HepG2 (cell line): ENCODE measurements around the gene VAMP2. TPM values are rescaled to one million over a fixed set of nuclear protein-coding genes. Genes with fewer than 3 reads are reported as not detected.

Experiments used
- ATAD3A ChIP-seq: sonication (generic); formaldehyde crosslinking; IDR thresholded peaks from 2 replicates; pipeline ENCODE4 v1.4.0; 2020; ENCODE audit warnings: missing genetic modification reagents
- DRAP1 ChIP-seq: IDR thresholded peaks from 2 replicates; pipeline ENCODE4 v1.6.1; 2016; ENCODE audit warnings: missing genetic modification reagents, missing compliant biosample characterization
- EEA1 ChIP-seq: sonication (generic); formaldehyde crosslinking; IDR thresholded peaks from 2 replicates; pipeline ENCODE4 v1.5.1; 2020; ENCODE audit warnings: mild to moderate bottlenecking, missing genetic modification reagents, borderline replicate concordance
- FOXC1 ChIP-seq: sonication (generic); formaldehyde crosslinking; IDR thresholded peaks from 2 replicates; pipeline ENCODE4 v1.8.0; 2022; ENCODE audit warnings: mild to moderate bottlenecking, missing genetic modification reagents, borderline replicate concordance
- FUBP1 ChIP-seq: sonication (generic); formaldehyde crosslinking; IDR thresholded peaks from 2 replicates; pipeline ENCODE4 v1.5.1; 2020; ENCODE audit warnings: missing genetic modification reagents, mild to moderate bottlenecking, borderline replicate concordance
- HIVEP1 ChIP-seq: sonication (generic); formaldehyde crosslinking; IDR thresholded peaks from 2 replicates; pipeline ENCODE4 v1.4.0; 2020; ENCODE audit warnings: mild to moderate bottlenecking, missing genetic modification reagents
- JUNB ChIP-seq: sonication (generic); formaldehyde crosslinking; IDR thresholded peaks from 2 replicates; pipeline ENCODE4 v1.8.0; 2022; ENCODE audit warnings: missing genetic modification reagents, mild to moderate bottlenecking, borderline replicate concordance
- KAT2B ChIP-seq: fragments of 150-350 bp; IDR thresholded peaks from 2 replicates; pipeline ENCODE4 v1.6.1; 2014; ENCODE audit warnings: low read depth, low read length, borderline replicate concordance
- KLF6 ChIP-seq: IDR thresholded peaks from 2 replicates; pipeline ENCODE4 v1.8.0; 2016; ENCODE audit warnings: missing biosample characterization, missing genetic modification reagents
- MXI1 ChIP-seq: IDR thresholded peaks from 3 replicates; pipeline ENCODE4 v1.6.1; 2012; ENCODE audit warnings: low read depth, low read length, inconsistent platforms, borderline replicate concordance
- PTBP1 ChIP-seq: fragments of 200-400 bp; formaldehyde crosslinking; IDR thresholded peaks from 2 replicates; pipeline ENCODE4 v1.6.1; 2018; ENCODE audit warnings: low read length, low read depth; ENCODE audit not compliant: poor library complexity, severe bottlenecking
- STAG1 ChIP-seq: sonication (generic); formaldehyde crosslinking; IDR thresholded peaks from 2 replicates; pipeline ENCODE4 v1.4.0; 2020; ENCODE audit warnings: missing genetic modification reagents
- TFAP4 ChIP-seq: sonication (generic); IDR thresholded peaks from 2 replicates; pipeline ENCODE4 v1.6.1; 2016; ENCODE audit warnings: low read depth, borderline replicate concordance
- YEATS4 ChIP-seq: sonication (generic); formaldehyde crosslinking; IDR thresholded peaks from 2 replicates; pipeline ENCODE4 v1.4.0; 2020; ENCODE audit warnings: missing genetic modification reagents, borderline replicate concordance
- ZMYM3 ChIP-seq: sonication (generic); formaldehyde crosslinking; IDR thresholded peaks from 2 replicates; pipeline ENCODE4 v1.5.1; 2020; ENCODE audit warnings: mild to moderate bottlenecking, missing genetic modification reagents
- ZNF138 ChIP-seq: sonication (generic); formaldehyde crosslinking; IDR thresholded peaks from 2 replicates; pipeline ENCODE4 v1.5.0; 2020; ENCODE audit warnings: mild to moderate bottlenecking, low read depth, missing genetic modification reagents
- ZNF367 ChIP-seq: sonication (generic); formaldehyde crosslinking; IDR thresholded peaks from 2 replicates; pipeline ENCODE4 v1.4.0; 2020; ENCODE audit warnings: missing genetic modification reagents, borderline replicate concordance
- ZNF749 ChIP-seq: sonication (generic); formaldehyde crosslinking; IDR thresholded peaks from 2 replicates; pipeline ENCODE4 v1.8.0; 2022; ENCODE audit warnings: mild to moderate bottlenecking, missing genetic modification reagents, moderate library complexity, borderline replicate concordance
- ZNF772 ChIP-seq: sonication (generic); formaldehyde crosslinking; IDR thresholded peaks from 2 replicates; pipeline ENCODE4 v1.5.0; 2020; ENCODE audit warnings: mild to moderate bottlenecking, missing genetic modification reagents
- ZNF800 ChIP-seq: sonication (generic); formaldehyde crosslinking; IDR thresholded peaks from 2 replicates; pipeline ENCODE4 v1.4.0; 2020; ENCODE audit warnings: missing genetic modification reagents
- ZSCAN30 ChIP-seq: sonication (generic); formaldehyde crosslinking; IDR thresholded peaks from 2 replicates; pipeline ENCODE4 v1.5.0; 2020; ENCODE audit warnings: mild to moderate bottlenecking, missing genetic modification reagents
- polyA plus RNA-seq, 8 experiments: library from polyadenylated mRNA; depleted of rRNA in 3 of 8; stranded (reverse) in 7 of 8; unstranded in 1 of 8; fragments of >200 nt; fragmentation: Illumina TruSeq in 4 of 8; extraction: Trizol in 4 of 8; gene quantifications; 2 replicates each; pipeline versions ENCODE4 v1.2.1 to v1.2.3, GENCODE V29; 2011 to 2016; ENCODE audit warnings: low read depth in 4 of 8, missing spikeins in 1 of 8, mixed read lengths in 1 of 8; ENCODE audit not compliant: insufficient read depth in 1 of 8
- total RNA-seq, 5 experiments: library from RNA; depleted of rRNA; stranded (reverse); fragments of >200 nt; fragmentation: Illumina TruSeq; extraction: Trizol; gene quantifications; 2 replicates each; pipeline ENCODE4 v1.2.3, GENCODE V29; 2016; ENCODE audit warnings: low read depth in 1 of 5

VAMP2 gene
- total and polyA plus RNA-seq, 2 of the 13 experiments (the other 11 are each of a cell fraction or from before 2014, with no cell fraction given), result 3.9 to 17.2 TPM

- TF ChIP-seq ZNF800, result peak; percentile 46; the same call in 1 of the 2 replicates
- TF ChIP-seq HIVEP1 (CRISPR knock-in tag), result peak; percentile 72; the same call in 1 of the 2 replicates
- TF ChIP-seq JUNB (CRISPR knock-in tag), result no peak
- peak; percentile 56; the same call in 1 of the 3 replicates for TF ChIP-seq MXI1
- no peak for TF ChIP-seq ZNF749
- no peak for TF ChIP-seq KLF6 (CRISPR knock-in tag)
- TF ChIP-seq YEATS4 (CRISPR knock-in tag), result peak; percentile 47; the same call in 1 of the 2 replicates
- no peak for TF ChIP-seq ZNF138 (CRISPR knock-in tag)
- no peak for TF ChIP-seq KAT2B
- TF ChIP-seq ATAD3A (CRISPR knock-in tag), result no peak
- TF ChIP-seq FUBP1 (CRISPR knock-in tag), result no peak
- no peak for TF ChIP-seq ZNF772 (CRISPR knock-in tag)
- 0 out of 2 replicates have a peak, but pooled peaks have one; percentile 18 for TF ChIP-seq STAG1 (CRISPR knock-in tag)
- TF ChIP-seq ZSCAN30, result no peak
- no peak; the same call in 1 of the 2 replicates for TF ChIP-seq DRAP1 (CRISPR knock-in tag)
- TF ChIP-seq FOXC1 (CRISPR knock-in tag), result 0 out of 2 replicates have a peak, but pooled peaks have one; percentile 45
- TF ChIP-seq PTBP1, result no peak
- TF ChIP-seq EEA1 (CRISPR knock-in tag), result no peak
- no peak for TF ChIP-seq ZNF367 (CRISPR knock-in tag)
- TF ChIP-seq TFAP4, result no peak
- no peak for TF ChIP-seq ZMYM3
Measured at GRCh38 chr17:8156246-8156992, 6.3 kb downstream of the VAMP2 start (continued).
